KMS-11 (cell line): Measurements from ENCODE around the gene RNU2-63P.
"Not testable (repeated sequence)": the region's sequence is repeated elsewhere in the genome, so short reads cannot be mapped to it uniquely, and the experiment has no call there.

ENCODE experiments used
- H2AFZ ChIP-seq: fragments of 200-600 bp; sonication (generic); 2 replicates; pipeline ENCODE4 v1.6.1; 2016; ENCODE audit warnings: antibody characterized with exemption, mixed run types, low read depth
- H3K27ac ChIP-seq: fragments of 200-600 bp; sonication (generic); 2 replicates; pipeline ENCODE4 v1.6.1; 2016; ENCODE audit warnings: mild to moderate bottlenecking, mixed run types
- H3K27me3 ChIP-seq: fragments of 200-600 bp; sonication (generic); 2 replicates; pipeline ENCODE4 v1.6.1; 2017; ENCODE audit warnings: mild to moderate bottlenecking, low read depth, mixed run types, moderate library complexity; ENCODE audit not compliant: insufficient read depth
- H3K36me3 ChIP-seq: fragments of 200-600 bp; sonication (generic); 2 replicates; pipeline ENCODE4 v1.6.1; 2017; ENCODE audit warnings: mild to moderate bottlenecking, mixed run types; ENCODE audit not compliant: insufficient read depth
- H3K4me1 ChIP-seq: fragments of 200-600 bp; sonication (generic); 2 replicates; pipeline ENCODE4 v1.6.1; 2016; ENCODE audit warnings: mild to moderate bottlenecking, low read depth, mixed run types; ENCODE audit not compliant: poor library complexity, severe bottlenecking
- H3K4me2 ChIP-seq: fragments of 200-600 bp; sonication (generic); 2 replicates; pipeline ENCODE4 v1.7.0; 2016; ENCODE audit warnings: mild to moderate bottlenecking, mixed run types
- H3K4me3 ChIP-seq: fragments of 200-600 bp; sonication (generic); IDR thresholded peaks from 2 replicates; pipeline ENCODE4 v1.6.1; 2017; ENCODE audit warnings: low read depth, low read length, mixed read lengths; ENCODE audit not compliant: insufficient read depth
- H3K79me2 ChIP-seq: fragments of 200-600 bp; sonication (generic); 2 replicates; pipeline ENCODE4 v1.6.1; 2016; ENCODE audit warnings: low read depth, mixed run types; ENCODE audit not compliant: insufficient read depth
- H3K9ac ChIP-seq: fragments of 200-600 bp; sonication (generic); 2 replicates; pipeline ENCODE4 v1.6.1; 2016; ENCODE audit warnings: mild to moderate bottlenecking, mixed run types
- H4K20me1 ChIP-seq: fragments of 200-600 bp; sonication (generic); 2 replicates; pipeline ENCODE4 v1.6.1; 2016; ENCODE audit warnings: mild to moderate bottlenecking, mixed run types; ENCODE audit not compliant: insufficient read depth
- CTCF ChIP-seq: fragments of 200-600 bp; sonication (generic); conservative IDR thresholded peaks from 2 replicates; pipeline ENCODE4 v1.6.1; 2017; ENCODE audit warnings: low read depth, mild to moderate bottlenecking, antibody characterized with exemption, low read length, moderate library complexity, mixed read lengths

RNU2-63P gene

GRCh38 chr2:87995756-87996155, 20.6 kb downstream of the RNU2-63P start:
- H3K27ac ChIP-seq: no peak overlapping the region
- H3K4me2 ChIP-seq: no peak overlapping the region
- no peaks in the 10 kb centered on the region for H3K4me1 ChIP-seq
- TF ChIP-seq CTCF: no peak
- no peaks in the 10 kb centered on the region for H4K20me1 ChIP-seq
- H3K36me3 ChIP-seq: no peaks in the 10 kb centered on the region
- H3K9ac ChIP-seq: no peak overlapping the region
- no peak overlapping the region for H2AFZ ChIP-seq
- H3K27me3 ChIP-seq: no peaks in the 10 kb centered on the region
- H3K79me2 ChIP-seq: no peaks in the 10 kb centered on the region
- no peak overlapping the region for H3K4me3 ChIP-seq

GRCh38 chr2:87994304-87994850, 22.0 kb downstream of the RNU2-63P start:
- H3K9ac ChIP-seq, H3K4me3 ChIP-seq, H3K4me2 ChIP-seq: not testable (repeated sequence)

GRCh38 chr2:87992569-87992968, 23.8 kb downstream of the RNU2-63P start:
- not testable (repeated sequence) for H3K4me2 ChIP-seq, H3K9ac ChIP-seq, H3K36me3 ChIP-seq, H3K79me2 ChIP-seq, H4K20me1 ChIP-seq, H3K27me3 ChIP-seq, H3K27ac ChIP-seq, H3K4me3 ChIP-seq, H3K4me1 ChIP-seq, H2AFZ ChIP-seq

More at GRCh38 chr2:87994304-87994850, 22.0 kb downstream of the RNU2-63P start:
- not testable (repeated sequence) for H3K27me3 ChIP-seq, H4K20me1 ChIP-seq, H3K27ac ChIP-seq, H3K4me1 ChIP-seq, H3K79me2 ChIP-seq, H2AFZ ChIP-seq, H3K36me3 ChIP-seq

GRCh38 chr2:87987473-87987872, 28.9 kb downstream of the RNU2-63P start:
- not testable (repeated sequence) for H4K20me1 ChIP-seq, H3K27me3 ChIP-seq, H3K36me3 ChIP-seq, H3K79me2 ChIP-seq, H2AFZ ChIP-seq, H3K27ac ChIP-seq, H3K9ac ChIP-seq, H3K4me3 ChIP-seq, H3K4me1 ChIP-seq, H3K4me2 ChIP-seq

GRCh38 chr2:87985902-87986301, 30.4 kb downstream of the RNU2-63P start:
- not testable (repeated sequence) for H3K9ac ChIP-seq, H3K27ac ChIP-seq, H4K20me1 ChIP-seq, H3K79me2 ChIP-seq, H3K4me3 ChIP-seq, H3K27me3 ChIP-seq, H3K36me3 ChIP-seq, H3K4me1 ChIP-seq, H2AFZ ChIP-seq, H3K4me2 ChIP-seq

GRCh38 chr2:87981182-87981581, 35.2 kb downstream of the RNU2-63P start:
- not testable (repeated sequence) for H2AFZ ChIP-seq, H3K27me3 ChIP-seq, H3K4me1 ChIP-seq, H3K27ac ChIP-seq, H4K20me1 ChIP-seq, H3K4me2 ChIP-seq, H3K9ac ChIP-seq, H3K36me3 ChIP-seq, H3K79me2 ChIP-seq, H3K4me3 ChIP-seq

- not testable (repeated sequence) for H3K27ac ChIP-seq
Observed at GRCh38 chr2:87972385-87972784, 44.0 kb downstream of the RNU2-63P start.

More at GRCh38 chr2:87972385-87972784, 44.0 kb downstream of the RNU2-63P start:
- not testable (repeated sequence) for H3K4me2 ChIP-seq, H3K4me1 ChIP-seq, H4K20me1 ChIP-seq, H3K9ac ChIP-seq, H2AFZ ChIP-seq, H3K36me3 ChIP-seq, H3K79me2 ChIP-seq, H3K4me3 ChIP-seq, H3K27me3 ChIP-seq
